K562 (cell line): Measurements from ENCODE around the gene FUT8. TPM values are rescaled to one million over a fixed set of nuclear protein-coding genes. Genes with fewer than 3 reads are reported as not detected.

ENCODE experiments used
- ATAC-seq: fragments of 200-7000 bp; cut with Tn5 transposase; 3 replicates; pipeline ENCODE4 v1.9.1; 2020; ENCODE audit warnings: moderate library complexity
- BruUV-seq: library from RNA; stranded (reverse); fragments of 400-500 nt; replicated peaks from 2 replicates; lab custom pipeline; 2021; lab: Mats Ljungman, UMichigan
- CTCF ChIA-PET: fragments of 300-600 bp; formaldehyde crosslinking; extraction: SDS; loops from one replicate; lab custom pipeline; 2021; ENCODE audit warnings: low intra/inter-chr PET ratio; lab: Yijun Ruan, JAX
- POLR2A ChIA-PET: fragments of 300-600, 350-650 bp; sonication (Branson Sonifier 250); formaldehyde crosslinking; extraction: SDS; loops from one replicate; lab custom pipeline; 2021; ENCODE audit warnings: antibody characterized with exemption, inconsistent platforms; lab: Yijun Ruan, JAX
- DNase-seq, 4 experiments: peaks; one replicate each; pipeline versions ENCODE4 v3.0.0 to v3.0.0-alpha.2; 2011 to 2018; ENCODE audit warnings: low spot score in 3 of 4, mixed read lengths in 3 of 4; ENCODE audit errors: extremely low read depth in 1 of 4
- FAIRE-seq: peaks from 2 replicates; lab custom pipeline; 2011; peaks lifted over from hg19 to GRCh38; lab: Jason Lieb, UNC
- H2AFZ ChIP-seq: 2 replicates; pipeline ENCODE4 v1.6.0; 2011; ENCODE audit warnings: low read depth, low read length, control low read depth, inconsistent platforms
- H3K27ac ChIP-seq: fragments of 200-600 bp; 3 replicates; pipeline ENCODE4 v1.8.0; 2011; ENCODE audit warnings: low read depth, mild to moderate bottlenecking, control low read depth, inconsistent platforms, low read length, moderate library complexity, mixed read lengths; ENCODE audit errors: extremely low read depth
- H3K27me3 ChIP-seq, 2 experiments: fragments of 300-600 bp in 1 of 2; 2 replicates in 1 of 2; 3 replicates in 1 of 2; pipeline versions ENCODE4 v1.6.0 to v1.8.0; 2011; ENCODE audit warnings: inconsistent platforms in 2 of 2, low read length in 2 of 2, mild to moderate bottlenecking in 1 of 2, mixed read lengths in 1 of 2, moderate library complexity in 1 of 2; ENCODE audit not compliant: control insufficient read depth in 2 of 2, insufficient read depth in 2 of 2
- H3K36me3 ChIP-seq: fragments of 300-600 bp; 3 replicates; pipeline ENCODE4 v1.8.0; 2011; ENCODE audit warnings: mild to moderate bottlenecking, low read length, inconsistent platforms; ENCODE audit not compliant: control insufficient read depth, insufficient read depth
- H3K4me1 ChIP-seq, 2 experiments: fragments of 200-600 bp in 1 of 2; replicated peaks in 1 of 2; 2 replicates in 1 of 2; 3 replicates in 1 of 2; pipeline versions ENCODE4 v1.5.1 to v1.8.0; 2011; ENCODE audit warnings: inconsistent platforms in 2 of 2, low read length in 2 of 2, mild to moderate bottlenecking in 1 of 2, mixed read lengths in 1 of 2, moderate library complexity in 1 of 2; ENCODE audit not compliant: control insufficient read depth in 2 of 2, insufficient read depth in 2 of 2
- H3K4me2 ChIP-seq: 2 replicates; pipeline ENCODE4 v1.6.1; 2011; ENCODE audit warnings: low read length, control low read depth, inconsistent platforms, mixed read lengths; ENCODE audit not compliant: insufficient read depth
- H3K4me3 ChIP-seq: fragments of 200-600 bp; sonication (generic), shearing (Covaris generic); 2 replicates; pipeline ENCODE4 v1.5.1; 2016; ENCODE audit warnings: control low read depth, inconsistent platforms
- H3K79me2 ChIP-seq: fragments of 200-600 bp; 3 replicates; pipeline ENCODE4 v1.8.0; 2011; ENCODE audit warnings: low read length, inconsistent platforms; ENCODE audit not compliant: control insufficient read depth, insufficient read depth
- H3K9ac ChIP-seq, 2 experiments: 2 replicates each; pipeline versions ENCODE4 v1.6.0 to v1.6.1; 2011; ENCODE audit warnings: low read depth in 2 of 2, low read length in 2 of 2, control low read depth in 1 of 2, inconsistent platforms in 1 of 2, mild to moderate bottlenecking in 1 of 2, mixed read lengths in 1 of 2; ENCODE audit not compliant: insufficient read depth in 1 of 2
- H3K9me1 ChIP-seq: one replicate; pipeline ENCODE4 v1.6.0; 2011; ENCODE audit warnings: inconsistent platforms, mild to moderate bottlenecking, low read length, moderate library complexity; ENCODE audit not compliant: control insufficient read depth, insufficient read depth
- H3K9me3 ChIP-seq: replicated peaks from 2 replicates; pipeline ENCODE4 v1.5.1; 2011; ENCODE audit warnings: low read depth, low read length, inconsistent platforms; ENCODE audit not compliant: control insufficient read depth, insufficient read depth
- H4K20me1 ChIP-seq: replicated peaks from 2 replicates; pipeline ENCODE4 v1.6.1; 2011; ENCODE audit warnings: low read length, inconsistent platforms, mixed read lengths; ENCODE audit not compliant: control insufficient read depth, insufficient read depth
- CTCFL ChIP-seq: IDR thresholded peaks from 2 replicates; pipeline ENCODE4 v1.6.1; 2011; ENCODE audit warnings: borderline replicate concordance, low read depth, mild to moderate bottlenecking, moderate library complexity, low read length; ENCODE audit not compliant: insufficient read depth, poor library complexity, severe bottlenecking
- KLF1 ChIP-seq: fragments of 450-650 bp; IDR thresholded peaks from 2 replicates; pipeline ENCODE4 v1.6.1; 2016; ENCODE audit warnings: missing genetic modification characterization, missing compliant biosample characterization
- KLF13 ChIP-seq: fragments of 450-650 bp; IDR thresholded peaks from 2 replicates; pipeline ENCODE4 v1.6.1; 2016; ENCODE audit warnings: missing genetic modification characterization, low read depth, mild to moderate bottlenecking, missing compliant biosample characterization, moderate library complexity, borderline replicate concordance
- MXI1 ChIP-seq: IDR thresholded peaks from 2 replicates; pipeline ENCODE4 v1.6.1; 2011; ENCODE audit warnings: low read depth, mild to moderate bottlenecking, improper control_type of control experiment, low read length
- POLR2B ChIP-seq: fragments of 450-650 bp; IDR thresholded peaks from 2 replicates; pipeline ENCODE4 v1.6.1; 2018; ENCODE audit warnings: low read depth; ENCODE audit not compliant: partially characterized antibody
- RNF219 ChIP-seq: fragments of 250-450 bp; sonication (Bioruptor Pico); IDR thresholded peaks from 2 replicates; pipeline ENCODE4 v1.5.0; 2022; ENCODE audit warnings: mild to moderate bottlenecking
- SETDB1 ChIP-seq: IDR thresholded peaks from one replicate; pipeline ENCODE4 v1.6.1; 2012; ENCODE audit warnings: low read length, control low read depth, inconsistent platforms
- SIN3A ChIP-seq, 2 experiments: fragments of 150-350 bp in 1 of 2; IDR thresholded peaks; 2 replicates each; pipeline ENCODE4 v1.6.1; 2011 to 2016; ENCODE audit warnings: borderline replicate concordance in 2 of 2, low read depth in 2 of 2, low read length in 2 of 2, mild to moderate bottlenecking in 2 of 2, moderate library complexity in 2 of 2; ENCODE audit not compliant: control insufficient read depth in 1 of 2
- SMAD1 ChIP-seq: fragments of 150-350 bp; IDR thresholded peaks from 2 replicates; pipeline ENCODE4 v1.6.1; 2014; ENCODE audit warnings: low read length, low read depth; ENCODE audit not compliant: partially characterized antibody
- TAF7 ChIP-seq: fragments of 450-650 bp; IDR thresholded peaks from 2 replicates; pipeline ENCODE4 v1.6.1; 2016; ENCODE audit warnings: missing genetic modification characterization, missing compliant biosample characterization
- TCFL5 ChIP-seq: fragments of 250-450 bp; sonication (Bioruptor Pico); conservative IDR thresholded peaks from 2 replicates; pipeline ENCODE4 v1.6.1; 2021; ENCODE audit warnings: mild to moderate bottlenecking, moderate library complexity, matching md5 sums
- ZNF174 ChIP-seq: fragments of 250-450 bp; sonication (Bioruptor Pico); IDR thresholded peaks from 2 replicates; pipeline ENCODE4 v1.4.0; 2020; ENCODE audit warnings: mild to moderate bottlenecking
- ZNF384 ChIP-seq: IDR thresholded peaks from 2 replicates; pipeline ENCODE4 v1.6.1; 2012; ENCODE audit warnings: low read depth, low read length, improper control_type of control experiment
- ZNF76 ChIP-seq: fragments of 250-450 bp; sonication (Bioruptor Pico); IDR thresholded peaks from 2 replicates; pipeline ENCODE4 v1.4.0; 2020; ENCODE audit warnings: mild to moderate bottlenecking, moderate library complexity, borderline replicate concordance
- in situ Hi-C: fragments of 300-500 bp; cut with MboI; formaldehyde crosslinking; loops from 4 replicates; pipeline ENCODE4 v1.15.0; 2018; ENCODE audit warnings: inconsistent platforms, mixed read lengths
- intact Hi-C: fragments of 100-400 bp; cut with micrococcal nuclease; formaldehyde crosslinking; loops from 2 replicates; pipeline ENCODE4 v1.14.2; 2022
- polyA plus RNA-seq, 8 experiments: library from polyadenylated mRNA; depleted of rRNA in 4 of 8; stranded (reverse) in 5 of 8; unstranded in 3 of 8; fragments of >200 nt; fragmentation: Nextera tagmentation in 2 of 8; fragmentation: Illumina TruSeq in 1 of 8; extraction: Ambion mirVana in 2 of 8; extraction: Trizol in 1 of 8; gene quantifications; 2 replicates each; pipeline versions ENCODE4 v1.2.1 to v1.2.3, GENCODE V29; 2011 to 2014; ENCODE audit warnings: inconsistent platforms in 1 of 8, missing spikeins in 1 of 8
- total RNA-seq, 7 experiments: library from RNA; depleted of rRNA in 6 of 7; stranded (reverse); fragments of >200 nt in 6 of 7; fragmentation: Illumina TruSeq in 2 of 7; extraction: Trizol in 2 of 7; gene quantifications; 2 replicates each; pipeline versions ENCODE4 v1.2.1 to v1.2.3, GENCODE V29; 2011 to 2021; ENCODE audit warnings: low replicate concordance in 1 of 7
- TF ChIP-seq, protein P1 (sequence below): fragments of 200-800 bp; sonication (Bioruptor generic); IDR thresholded peaks from 2 replicates; pipeline ENCODE4 v1.6.1; 2017; ENCODE audit warnings: missing genetic modification characterization, missing compliant biosample characterization

The FUT8 gene
- total and polyA plus RNA-seq, 9 of the 15 experiments (the other 6 are each of a cell fraction or from before 2014, with no cell fraction given), result 4.1 to 15.2 (median 7.8) TPM

GRCh38 chr14:65658202-65658601, 245.7 kb downstream of the FUT8 start:
- Histone ChIP-seq H3K9ac (no peak overlapping the region), H3K79me2 (no peaks in the 10 kb centered on the region)
- ChIA-PET POLR2A (no interaction called here), CTCF (no interaction called here)
- no peak for TF ChIP-seq POLR2B
- TF ChIP-seq KLF13, result no peak
- no peak for TF ChIP-seq SIN3A (IDR thresholded peaks at IDR 0.05; ENCODE audit: borderline replicate concordance in 2 of 2, control insufficient read depth in 1 of 2, low read depth in 2 of 2, low read length in 2 of 2)
- TF ChIP-seq MXI1, result no peak
- no peak for TF ChIP-seq CTCFL
- TF ChIP-seq TAF7, result no peak
- no peak for TF ChIP-seq ZNF384
- no peak for TF ChIP-seq ZNF76 (CRISPR knock-in tag)
- TF ChIP-seq TCFL5 (CRISPR knock-in tag), result no peak
- TF ChIP-seq, protein P1, sequence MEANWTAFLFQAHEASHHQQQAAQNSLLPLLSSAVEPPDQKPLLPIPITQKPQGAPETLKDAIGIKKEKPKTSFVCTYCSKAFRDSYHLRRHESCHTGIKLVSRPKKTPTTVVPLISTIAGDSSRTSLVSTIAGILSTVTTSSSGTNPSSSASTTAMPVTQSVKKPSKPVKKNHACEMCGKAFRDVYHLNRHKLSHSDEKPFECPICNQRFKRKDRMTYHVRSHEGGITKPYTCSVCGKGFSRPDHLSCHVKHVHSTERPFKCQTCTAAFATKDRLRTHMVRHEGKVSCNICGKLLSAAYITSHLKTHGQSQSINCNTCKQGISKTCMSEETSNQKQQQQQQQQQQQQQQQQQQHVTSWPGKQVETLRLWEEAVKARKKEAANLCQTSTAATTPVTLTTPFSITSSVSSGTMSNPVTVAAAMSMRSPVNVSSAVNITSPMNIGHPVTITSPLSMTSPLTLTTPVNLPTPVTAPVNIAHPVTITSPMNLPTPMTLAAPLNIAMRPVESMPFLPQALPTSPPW, result no peak
- no peak for TF ChIP-seq RNF219 (CRISPR knock-in tag)
- TF ChIP-seq KLF1 (tag), result no peak
- TF ChIP-seq SMAD1, result no peak
- TF ChIP-seq SETDB1, result no peak
- TF ChIP-seq ZNF174 (CRISPR knock-in tag), result no peak
- TF ChIP-seq, all 486 proteins: peak for 0
- H3K27me3 ChIP-seq, result no peaks in the 10 kb centered on the region
- no peaks in the 10 kb centered on the region for H3K36me3 ChIP-seq
- no TSS peak for BruUV-seq
- in situ Hi-C loops, result no loop called here
- H4K20me1 ChIP-seq, result no peaks in the 10 kb centered on the region
- no peaks in the 10 kb centered on the region for H3K9me1 ChIP-seq
- no peak overlapping the region for H3K4me2 ChIP-seq
- no peak overlapping the region for H3K4me3 ChIP-seq
- ATAC-seq (no peak), FAIRE-seq (no peak), DNase-seq (no peak)
- H3K4me1 ChIP-seq, result no peaks in the 10 kb centered on the region
- no peak overlapping the region for H3K27ac ChIP-seq
- H2AFZ ChIP-seq, result no peak overlapping the region
- intact Hi-C loops, result no loop called here
- H3K9me3 ChIP-seq, result no peaks in the 10 kb centered on the region
